HEK293 (cell line): Measurements from ENCODE around the gene UFSP1.

ENCODE experiments used
- CTCF ChIP-seq: fragments of 450-650 bp; formaldehyde crosslinking; IDR thresholded peaks from 2 replicates; pipeline ENCODE4 v1.5.1; 2016; ENCODE audit warnings: missing biosample characterization, missing genetic modification characterization
- ELK4 ChIP-seq: IDR thresholded peaks from 2 replicates; pipeline ENCODE4 v1.6.1; 2011; ENCODE audit warnings: mild to moderate bottlenecking, low read depth, low read length, borderline replicate concordance
- PRDM2 ChIP-seq: fragments of 450-650 bp; formaldehyde crosslinking; IDR thresholded peaks from 2 replicates; pipeline ENCODE4 v1.5.1; 2016; ENCODE audit warnings: missing biosample characterization, missing genetic modification characterization, borderline replicate concordance
- PRDM6 ChIP-seq: fragments of 450-650 bp; formaldehyde crosslinking; IDR thresholded peaks from 2 replicates; pipeline ENCODE4 v1.5.1; 2017; ENCODE audit warnings: missing biosample characterization, missing genetic modification characterization
- SP2 ChIP-seq: fragments of 450-650 bp; formaldehyde crosslinking; IDR thresholded peaks from 2 replicates; pipeline ENCODE4 v1.5.1; 2016; ENCODE audit warnings: missing biosample characterization, missing genetic modification characterization
- WT1 ChIP-seq: fragments of 450-650 bp; formaldehyde crosslinking; IDR thresholded peaks from 2 replicates; pipeline ENCODE4 v1.5.1; 2016; ENCODE audit warnings: missing biosample characterization, missing genetic modification characterization
- ZBTB10 ChIP-seq: fragments of 450-650 bp; formaldehyde crosslinking; IDR thresholded peaks from 2 replicates; pipeline ENCODE4 v1.5.1; 2016; ENCODE audit warnings: missing biosample characterization, missing genetic modification characterization
- ZBTB11 ChIP-seq: fragments of 450-650 bp; formaldehyde crosslinking; conservative IDR thresholded peaks from 2 replicates; pipeline ENCODE4 v1.5.1; 2016; ENCODE audit warnings: low read depth, missing biosample characterization, missing genetic modification characterization
- ZBTB20 ChIP-seq: fragments of 450-650 bp; formaldehyde crosslinking; IDR thresholded peaks from 2 replicates; pipeline ENCODE4 v1.5.1; 2016; ENCODE audit warnings: missing biosample characterization, missing genetic modification characterization
- ZNF174 ChIP-seq: fragments of 450-650 bp; formaldehyde crosslinking; IDR thresholded peaks from 2 replicates; pipeline ENCODE4 v1.5.0; 2017; ENCODE audit warnings: missing biosample characterization, mild to moderate bottlenecking, missing genetic modification characterization
- ZNF175 ChIP-seq: fragments of 450-650 bp; formaldehyde crosslinking; IDR thresholded peaks from 2 replicates; pipeline ENCODE4 v1.5.1; 2016; ENCODE audit warnings: missing biosample characterization, missing genetic modification characterization
- ZNF302 ChIP-seq: fragments of 450-650 bp; formaldehyde crosslinking; IDR thresholded peaks from 2 replicates; pipeline ENCODE4 v1.5.1; 2016; ENCODE audit warnings: missing biosample characterization, missing genetic modification characterization, low read depth
- ZNF335 ChIP-seq: fragments of 450-650 bp; formaldehyde crosslinking; conservative IDR thresholded peaks from 2 replicates; pipeline ENCODE4 v1.5.1; 2016; ENCODE audit warnings: missing biosample characterization, missing genetic modification characterization
- ZNF404 ChIP-seq: fragments of 450-650 bp; formaldehyde crosslinking; IDR thresholded peaks from 2 replicates; pipeline ENCODE4 v1.5.1; 2017; ENCODE audit warnings: missing biosample characterization, missing genetic modification characterization
- ZNF521 ChIP-seq: fragments of 450-650 bp; formaldehyde crosslinking; IDR thresholded peaks from 2 replicates; pipeline ENCODE4 v1.5.1; 2017; ENCODE audit warnings: missing biosample characterization, mild to moderate bottlenecking, missing genetic modification characterization
- ZNF571 ChIP-seq: fragments of 450-650 bp; formaldehyde crosslinking; IDR thresholded peaks from 2 replicates; pipeline ENCODE4 v1.5.0; 2017; ENCODE audit warnings: missing biosample characterization, missing genetic modification characterization
- ZNF580 ChIP-seq: fragments of 450-650 bp; formaldehyde crosslinking; IDR thresholded peaks from 2 replicates; pipeline ENCODE4 v1.5.1; 2016; ENCODE audit warnings: missing biosample characterization, missing genetic modification characterization
- ZNF76 ChIP-seq: fragments of 450-650 bp; formaldehyde crosslinking; IDR thresholded peaks from 2 replicates; pipeline ENCODE4; 2016; ENCODE audit warnings: low read depth, missing biosample characterization, missing genetic modification characterization, borderline replicate concordance
- ZSCAN4 ChIP-seq: fragments of 450-650 bp; formaldehyde crosslinking; IDR thresholded peaks from 2 replicates; pipeline ENCODE4 v1.5.1; 2017; ENCODE audit warnings: missing biosample characterization, missing genetic modification characterization

UFSP1 gene

GRCh38 chr7:100852048-100852872 is 37.3 kb downstream of the UFSP1 start, which contains the start of gene SLC12A9 (continued):
- TF ChIP-seq ELK4 (no peak), ZNF174 (no peak), ZNF571 (no peak), PRDM2 (tag by site-specific recombination) (no peak), ZNF76 (tag by site-specific recombination) (peak; percentile 76), ZBTB11 (peak; percentile 4; the same call in 1 of the 2 replicates), WT1 (tag by site-specific recombination) (peak; percentile 58), ZBTB10 (tag by site-specific recombination) (no peak; the same call in 1 of the 2 replicates), ZNF521 (no peak), ZNF335 (no peak), CTCF (tag by site-specific recombination) (peak; percentile 95), ZNF404 (no peak), ZSCAN4 (tag by site-specific recombination) (no peak), ZNF580 (tag by site-specific recombination) (no peak), PRDM6 (no peak), ZNF175 (no peak), SP2 (tag by site-specific recombination) (peak; percentile 88), ZBTB20 (tag by site-specific recombination) (peak; percentile 47; the same call in 1 of the 2 replicates), ZNF302 (tag by site-specific recombination) (no peak)
